GM19239 (cell line): ENCODE results near the gene ZMYM2.

Source experiments
- DNase-seq: peaks from one replicate; pipeline ENCODE4 v3.0.0; 2011; ENCODE audit warnings: low spot score; ENCODE audit not compliant: insufficient read length
- FAIRE-seq: peaks from 2 replicates; lab custom pipeline; 2011; peaks lifted over from hg19 to GRCh38; lab: Jason Lieb, UNC

The ZMYM2 gene

GRCh38 chr13:20093951-20094350 lies 135.4 kb downstream of the ZMYM2 start:
- no peak for DNase-seq
- no peak for FAIRE-seq

GRCh38 chr13:20099319-20099718 lies 140.8 kb downstream of the ZMYM2 start:
- FAIRE-seq: no peak

GRCh38 chr13:20101467-20102316 lies 143.2 kb downstream of the ZMYM2 start:
- DNase-seq (no peak), FAIRE-seq (no peak)

More at GRCh38 chr13:20099319-20099718, 140.8 kb downstream of the ZMYM2 start:
- DNase-seq: no peak

GRCh38 chr13:20102525-20103180 lies 144.1 kb downstream of the ZMYM2 start:
- DNase-seq: no peak
- no peak for FAIRE-seq

- FAIRE-seq (no peak), DNase-seq (no peak)
These were observed 146.7 kb downstream of the ZMYM2 start for GRCh38 chr13:20105161-20105689.

- no peak for DNase-seq
- no peak for FAIRE-seq
These were observed 148.2 kb downstream of the ZMYM2 start for GRCh38 chr13:20106742-20107141.

DNA sequence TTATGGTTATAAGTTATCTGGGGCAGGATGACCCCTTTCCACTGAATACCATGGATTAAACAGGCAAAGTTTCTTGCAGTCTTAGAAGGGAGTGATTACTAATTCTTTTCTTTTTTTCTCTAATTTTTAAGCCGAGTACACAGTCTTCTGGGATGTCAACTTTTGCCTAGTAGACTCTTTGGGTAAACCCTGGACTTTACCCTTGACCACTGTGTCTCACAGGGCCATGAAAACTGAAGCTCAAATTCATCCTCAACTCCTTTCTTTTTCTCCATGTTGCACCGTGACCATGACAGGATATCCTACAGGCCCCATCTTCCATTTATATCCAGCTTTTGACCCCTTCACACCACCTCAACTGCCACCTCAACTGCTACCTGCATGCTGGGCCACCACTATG lies 150.5 kb downstream of the ZMYM2 start:
- no peak for DNase-seq
- FAIRE-seq: no peak

- DNase-seq (no peak), FAIRE-seq (no peak)
These were observed 155.6 kb downstream of the ZMYM2 start for GRCh38 chr13:20114066-20114610.

DNA sequence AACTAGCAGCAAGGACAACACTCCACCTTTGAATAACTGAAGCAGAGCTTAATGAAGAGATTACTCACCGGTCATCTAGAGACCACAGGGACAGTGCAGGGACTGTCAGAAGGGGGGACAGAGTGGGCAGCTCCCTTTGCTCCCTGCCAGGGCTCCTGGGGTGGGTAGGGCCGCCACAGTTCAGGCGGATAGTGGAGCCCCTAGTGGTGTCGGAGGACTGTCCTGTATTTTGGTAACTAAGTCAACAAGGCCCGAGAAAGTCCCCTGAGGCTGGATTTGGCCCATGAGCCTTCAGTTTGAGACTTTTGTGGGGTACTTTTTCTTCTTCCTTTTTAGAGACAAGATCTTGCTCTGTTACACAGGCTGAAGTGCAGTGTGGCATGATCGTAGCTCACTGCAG lies 157.7 kb downstream of the ZMYM2 start:
- FAIRE-seq: no peak
- no peak for DNase-seq

GRCh38 chr13:20118268-20119140 lies 160.0 kb downstream of the ZMYM2 start:
- DNase-seq: no peak
- FAIRE-seq: no peak

DNA sequence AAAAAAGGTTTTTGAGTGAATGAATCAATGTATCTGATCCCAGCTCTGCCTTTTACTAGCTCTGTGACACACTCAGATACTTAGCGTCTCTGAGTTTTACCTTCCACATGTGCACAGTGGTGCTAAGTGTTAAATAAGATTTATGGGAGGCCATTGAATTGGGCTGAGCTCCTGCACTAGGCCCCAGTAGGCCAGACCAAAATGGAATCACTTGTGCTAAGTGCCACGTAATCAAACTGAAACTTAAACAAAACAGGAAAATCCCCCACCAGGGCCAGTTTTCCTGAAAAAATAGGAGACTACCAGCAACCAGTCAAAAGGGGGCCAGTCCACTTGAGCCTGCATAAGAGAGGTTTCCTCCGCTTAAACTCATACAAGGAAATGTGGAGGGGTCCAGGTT lies 161.4 kb downstream of the ZMYM2 start:
- DNase-seq (no peak), FAIRE-seq (peak; percentile 52)

- FAIRE-seq (no peak), DNase-seq (no peak)
These were observed 162.6 kb downstream of the ZMYM2 start for GRCh38 chr13:20121159-20121525.

- DNase-seq: no peak
These were observed 165.8 kb downstream of the ZMYM2 start for GRCh38 chr13:20124303-20124702.

DNA sequence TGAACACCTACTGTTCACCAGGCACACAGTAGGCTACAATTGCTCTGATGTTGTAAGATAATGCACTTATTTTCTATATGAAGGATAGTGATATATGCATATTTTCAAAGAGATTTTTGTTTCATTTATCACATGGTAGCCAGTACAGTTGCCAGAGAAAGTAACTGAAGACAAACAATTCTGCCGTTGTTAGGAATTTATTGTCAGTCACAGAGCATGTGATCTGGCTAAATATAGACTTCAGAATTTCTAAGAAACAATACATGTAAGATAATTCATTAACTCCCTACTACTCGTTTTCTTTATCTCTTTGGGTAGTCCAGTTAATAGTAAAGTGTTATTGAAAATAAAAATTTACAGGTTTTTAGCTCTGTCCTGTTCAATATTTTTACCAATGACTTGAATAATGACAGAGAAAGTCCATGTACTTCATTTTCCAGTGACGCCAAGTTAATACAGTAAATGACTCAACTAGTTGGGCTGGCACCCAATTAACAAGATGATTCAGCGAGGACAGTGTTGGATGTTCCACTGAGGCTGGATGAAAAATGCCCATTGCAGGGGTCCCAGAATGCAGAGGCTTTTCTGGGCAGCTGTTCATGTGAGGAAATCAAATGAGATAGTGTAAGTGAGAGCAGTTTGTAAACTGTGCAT lies 166.7 kb downstream of the ZMYM2 start:
- no peak for FAIRE-seq

More at GRCh38 chr13:20124303-20124702, 165.8 kb downstream of the ZMYM2 start:
- FAIRE-seq: no peak

GRCh38 chr13:20125783-20126165 lies 167.2 kb downstream of the ZMYM2 start:
- FAIRE-seq (no peak), DNase-seq (no peak)

More for the DNA sequence above, 166.7 kb downstream of the ZMYM2 start:
- DNase-seq: no peak

DNA sequence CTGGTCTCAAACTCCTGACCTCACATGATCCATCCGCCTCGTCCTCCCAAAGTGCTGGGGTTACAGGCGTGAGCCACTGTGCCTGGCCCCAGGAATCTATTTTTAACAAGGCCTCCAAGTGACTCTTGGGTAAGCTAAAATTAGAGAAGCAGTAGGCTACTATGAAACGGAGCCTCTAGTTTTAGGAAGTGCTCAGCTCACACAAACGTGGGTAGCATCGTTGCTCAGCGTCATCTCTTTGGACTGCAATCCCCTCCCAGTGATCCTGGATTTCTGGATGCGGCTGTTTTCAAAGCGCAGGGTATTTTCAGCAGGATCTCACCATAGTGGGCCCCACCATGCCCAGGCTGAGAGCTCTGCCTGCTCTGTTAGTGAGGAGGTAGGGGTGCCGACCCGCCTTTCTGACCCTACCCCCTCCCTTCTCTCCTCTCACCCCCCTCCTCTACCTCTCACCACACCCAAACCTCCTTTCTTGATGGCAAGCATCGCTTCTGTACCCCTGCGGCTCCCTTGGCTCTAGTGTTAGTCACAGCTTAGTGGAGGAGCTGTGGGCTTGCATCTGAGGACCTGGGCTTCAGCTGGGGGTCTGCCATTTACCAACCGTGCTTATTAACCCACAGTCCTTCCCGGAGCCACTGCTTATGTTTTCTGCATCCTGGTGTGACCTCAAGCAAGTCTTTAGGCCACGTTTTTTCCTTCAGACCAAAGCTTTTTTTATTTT lies 168.2 kb downstream of the ZMYM2 start:
- FAIRE-seq: no peak
- DNase-seq: no peak

DNA sequence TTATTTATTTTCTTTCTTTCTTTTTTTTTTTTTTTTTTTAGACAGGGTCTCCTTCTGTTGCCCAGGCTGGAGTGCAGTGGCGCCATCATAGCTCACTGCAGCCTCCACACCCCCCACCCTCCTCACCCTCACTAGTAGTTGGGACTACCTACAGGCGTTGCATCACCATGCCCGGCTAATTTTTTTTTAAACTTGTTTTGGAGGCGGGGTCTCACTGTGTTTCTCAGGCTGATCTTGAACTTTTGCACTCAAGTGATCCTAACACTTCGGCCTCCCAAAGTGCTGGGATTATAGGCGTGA lies 168.7 kb downstream of the ZMYM2 start:
- FAIRE-seq (no peak), DNase-seq (no peak)

DNA sequence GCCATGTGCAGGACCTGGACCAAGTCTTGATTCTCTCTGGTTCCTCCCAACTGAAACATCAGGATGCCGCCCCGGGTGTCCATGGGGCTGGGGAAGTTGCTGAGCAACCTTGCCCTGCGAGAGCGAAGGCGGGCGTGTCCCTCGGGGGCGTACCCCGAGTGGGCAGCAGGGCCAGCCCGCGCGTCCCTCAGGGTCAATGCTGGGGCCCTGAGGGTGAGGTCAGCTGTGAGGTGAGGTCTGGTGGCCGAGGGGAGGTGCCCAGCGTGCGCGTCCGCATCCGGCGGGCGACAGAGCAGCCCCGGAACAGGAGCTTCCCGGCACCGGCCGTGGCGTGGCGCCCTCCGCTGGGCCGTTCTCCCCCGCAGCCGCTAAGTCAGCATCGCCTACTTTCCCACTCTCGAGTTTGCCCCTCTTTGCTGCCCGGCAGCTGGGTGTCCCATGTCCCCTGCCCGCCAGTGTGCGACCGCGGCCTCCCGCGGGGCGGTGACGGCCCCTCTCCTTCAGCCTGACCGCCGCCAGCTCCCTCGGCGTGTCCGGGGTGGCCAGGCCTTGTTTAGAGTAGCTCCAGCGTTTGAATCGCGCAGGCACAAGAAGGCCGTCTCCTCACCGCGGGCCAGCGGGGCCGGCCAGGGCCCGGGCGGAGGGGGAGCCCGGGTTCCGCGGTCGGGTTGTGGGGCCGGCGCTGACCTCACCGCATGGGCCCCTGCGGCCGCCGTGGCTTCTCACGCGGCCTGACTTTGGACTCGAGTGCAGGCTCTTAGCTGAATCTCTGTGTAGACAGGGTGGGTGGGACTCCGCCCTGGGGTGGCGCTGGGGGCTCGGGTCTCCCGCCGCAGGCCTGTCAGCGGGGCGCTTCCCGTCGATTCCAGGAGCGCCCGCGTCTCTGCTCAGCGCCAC lies 169.3 kb downstream of the ZMYM2 start:
- peak; percentile 11 for FAIRE-seq

More for the DNA sequence above, 169.3 kb downstream of the ZMYM2 start:
- DNase-seq: peak; percentile 38
